Neuronal stem cell (in vitro differentiated cells): Measurements from ENCODE around the gene STX1B.

Experiments used
- DNase-seq: peaks from one replicate; pipeline ENCODE4 v3.0.0-alpha.2; 2013; ENCODE audit warnings: low spot score
- H2AFZ ChIP-seq: one replicate; pipeline ENCODE4 v1.6.1; 2013; ENCODE audit warnings: mild to moderate bottlenecking, low read length, inconsistent platforms
- H2AK5ac ChIP-seq: 2 replicates; pipeline ENCODE4 v1.6.1; 2013; ENCODE audit warnings: low read depth, mild to moderate bottlenecking, inconsistent platforms, low read length, moderate library complexity, mixed read lengths
- H2BK120ac ChIP-seq: 2 replicates; pipeline ENCODE4 v1.6.1; 2013; ENCODE audit warnings: low read depth, mild to moderate bottlenecking, inconsistent platforms, low read length, moderate library complexity, mixed read lengths
- H2BK12ac ChIP-seq: one replicate; pipeline ENCODE4 v1.6.1; 2013; ENCODE audit warnings: low read length, inconsistent platforms
- H2BK15ac ChIP-seq: 2 replicates; pipeline ENCODE4 v1.6.1; 2013; ENCODE audit warnings: mild to moderate bottlenecking, low read length, inconsistent platforms, mixed read lengths
- H2BK5ac ChIP-seq: one replicate; pipeline ENCODE4 v1.6.1; 2013; ENCODE audit warnings: inconsistent platforms, mild to moderate bottlenecking, low read length, moderate library complexity
- H3K14ac ChIP-seq: one replicate; pipeline ENCODE4 v1.6.1; 2013; ENCODE audit warnings: low read length, inconsistent platforms
- H3K18ac ChIP-seq: 2 replicates; pipeline ENCODE4 v1.6.1; 2013; ENCODE audit warnings: low read length, inconsistent platforms
- H3K23ac ChIP-seq: 2 replicates; pipeline ENCODE4 v1.6.1; 2013; ENCODE audit warnings: low read depth, mild to moderate bottlenecking, mixed read lengths, low read length, inconsistent platforms; ENCODE audit not compliant: poor library complexity
- H3K27ac ChIP-seq: replicated peaks from 3 replicates; pipeline ENCODE4 v1.5.1; 2013; ENCODE audit warnings: low read length, inconsistent platforms
- H3K27me3 ChIP-seq, 3 experiments: 2 replicates each; pipeline ENCODE4 v1.6.1; 2013; ENCODE audit warnings: low read length in 3 of 3, mild to moderate bottlenecking in 2 of 3, inconsistent platforms in 1 of 3, low read depth in 1 of 3, mixed read lengths in 1 of 3, moderate library complexity in 1 of 3; ENCODE audit not compliant: control insufficient read depth in 3 of 3, insufficient read depth in 3 of 3
- H3K36me3 ChIP-seq, 2 donors: replicated peaks in 1 of 2; 2 replicates each; pipeline ENCODE4 v1.6.1; 2013; ENCODE audit warnings: low read length in 2 of 2; ENCODE audit not compliant: control insufficient read depth in 2 of 2, insufficient read depth in 2 of 2
- H3K4ac ChIP-seq: 2 replicates; pipeline ENCODE4 v1.6.1; 2013; ENCODE audit warnings: inconsistent platforms, mild to moderate bottlenecking, low read length, moderate library complexity
- H3K4me1 ChIP-seq, 2 donors: 1 replicate in 1 of 2; 2 replicates in 1 of 2; pipeline ENCODE4 v1.6.1; 2013; ENCODE audit warnings: low read length in 2 of 2, low read depth in 1 of 2; ENCODE audit not compliant: control insufficient read depth in 2 of 2, insufficient read depth in 1 of 2
- H3K4me2 ChIP-seq: one replicate; pipeline ENCODE4 v1.6.1; 2013; ENCODE audit warnings: mild to moderate bottlenecking, low read length, inconsistent platforms; ENCODE audit not compliant: insufficient read depth, poor library complexity, severe bottlenecking
- H3K4me3 ChIP-seq, 2 donors: 2 replicates each; pipeline ENCODE4 v1.5.1; 2013; ENCODE audit warnings: low read length in 2 of 2, mild to moderate bottlenecking in 2 of 2, inconsistent platforms in 1 of 2, moderate library complexity in 1 of 2
- H3K79me1 ChIP-seq: one replicate; pipeline ENCODE4 v1.6.1; 2013; ENCODE audit warnings: low read depth, mild to moderate bottlenecking, inconsistent platforms, low read length, moderate library complexity
- H3K9ac ChIP-seq: one replicate; pipeline ENCODE4 v1.6.1; 2013; ENCODE audit warnings: mild to moderate bottlenecking, low read depth, low read length, inconsistent platforms; ENCODE audit not compliant: poor library complexity
- H3K9me3 ChIP-seq, 2 donors: replicated peaks in 1 of 2; 2 replicates each; pipeline versions ENCODE3 to v1.6.1; 2013; ENCODE audit warnings: low read length in 2 of 2, mild to moderate bottlenecking in 2 of 2, inconsistent platforms in 1 of 2, low read depth in 1 of 2, mixed read lengths in 1 of 2, moderate library complexity in 1 of 2; ENCODE audit not compliant: control insufficient read depth in 2 of 2, insufficient read depth in 1 of 2
- H4K8ac ChIP-seq: one replicate; pipeline ENCODE4 v1.6.1; 2013; ENCODE audit warnings: low read depth, mild to moderate bottlenecking, inconsistent platforms, low read length, moderate library complexity
- H4K91ac ChIP-seq: one replicate; pipeline ENCODE4 v1.6.1; 2013; ENCODE audit warnings: low read length, low read depth, mild to moderate bottlenecking, inconsistent platforms; ENCODE audit not compliant: poor library complexity
- WGBS, 2 donors: extraction: QIAGEN DNeasy Blood & Tissue Kit; methylation state at CpG; one replicate each; pipeline ENCODE4 v1.1.7; 2013; ENCODE audit warnings: missing lambda C conversion rate in 2 of 2, mixed read lengths in 1 of 2; ENCODE audit not compliant: insufficient read length in 2 of 2, insufficient replicate concordance in 1 of 2; ENCODE audit errors: extremely low coverage in 2 of 2; 5-methylcytosine and 5-hydroxymethylcytosine counted together

STX1B gene

GRCh38 chr16:30980023-30980371, 30.4 kb downstream of the STX1B start:
- Histone ChIP-seq H3K4me3 (no peak overlapping the region), H3K79me1 (peaks cover 5% of the 10 kb centered on the region), H3K18ac (no peak overlapping the region), H3K9ac (no peak overlapping the region), H2AK5ac (no peak overlapping the region), H3K23ac (no peak overlapping the region), H4K91ac (no peak overlapping the region), H3K4ac (no peak overlapping the region), H3K27ac (no peak overlapping the region), H2BK120ac (no peak overlapping the region), H3K9me3 (no peaks in the 10 kb centered on the region), H2BK15ac (no peak overlapping the region), H3K27me3 (no peaks in the 10 kb centered on the region), H3K14ac (no peak overlapping the region), H3K36me3 (peaks cover 59 to 91% of the 10 kb centered on the region in 2 donors), H4K8ac (no peak overlapping the region), H2AFZ (no peak overlapping the region), H2BK5ac (no peak overlapping the region), H3K4me1 (peaks cover 0 to under 1% of the 10 kb centered on the region in 2 donors), H2BK12ac (no peak overlapping the region), H3K4me2 (no peak overlapping the region)
- no CpG with 5 or more reads among the region's 15 CpGs for WGBS, 2 donors
- no peak for DNase-seq

- Histone ChIP-seq H3K23ac (no peak overlapping the region), H4K8ac (no peak overlapping the region), H3K14ac (peak overlapping the region; percentile 38), H3K9ac (no peak overlapping the region), H2AK5ac (no peak overlapping the region), H3K9me3 (no peaks in the 10 kb centered on the region), H3K18ac (no peak overlapping the region), H2BK15ac (no peak overlapping the region), H4K91ac (no peak overlapping the region), H3K4me2 (no peak overlapping the region), H2BK12ac (no peak overlapping the region), H2AFZ (no peak overlapping the region), H2BK5ac (no peak overlapping the region), H3K4me1 (no peaks in the 10 kb centered on the region), H3K36me3 (peaks cover 60 to 91% of the 10 kb centered on the region in 2 donors), H3K4ac (no peak overlapping the region), H3K27ac (no peak overlapping the region), H2BK120ac (no peak overlapping the region), H3K27me3 (no peaks in the 10 kb centered on the region), H3K4me3 (no peak overlapping the region), H3K79me1 (peaks cover 5% of the 10 kb centered on the region)
- no peak for DNase-seq
- WGBS, 2 donors: no CpG with 5 or more reads among the region's 62 CpGs
These were observed 31.0 kb downstream of the STX1B start for GRCh38 chr16:30979170-30980022.

DNA sequence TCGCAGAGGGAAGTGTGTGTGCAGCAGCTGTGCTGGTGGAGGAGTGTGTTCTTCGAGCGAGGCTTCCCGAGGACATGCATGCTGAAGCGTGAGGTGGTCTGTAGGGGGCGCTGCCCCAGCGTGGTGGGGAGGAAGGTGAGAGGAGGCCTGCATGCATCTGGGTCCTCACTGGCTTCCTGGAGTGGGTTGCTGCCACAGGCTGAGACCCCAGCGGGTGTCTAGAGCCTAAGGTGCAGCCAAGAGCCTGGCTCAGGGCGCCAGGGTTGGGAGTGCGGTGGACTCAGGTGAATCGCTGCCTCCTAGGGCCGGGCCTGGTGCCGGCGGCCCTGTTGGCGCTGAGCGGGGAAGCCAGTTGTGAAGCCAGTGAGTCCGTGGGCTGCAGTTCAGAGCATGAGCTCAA, 32.9 kb downstream of the STX1B start:
- Histone ChIP-seq H3K4me1 (no peaks in the 10 kb centered on the region), H3K9me3 (no peaks in the 10 kb centered on the region), H3K36me3 (peaks cover 69 to 91% of the 10 kb centered on the region in 2 donors), H4K8ac (no peak overlapping the region), H3K79me1 (peaks cover 3% of the 10 kb centered on the region), H3K27ac (no peak overlapping the region), H3K4ac (no peak overlapping the region), H2AFZ (no peak overlapping the region), H3K18ac (no peak overlapping the region), H3K23ac (no peak overlapping the region), H4K91ac (no peak overlapping the region), H3K9ac (no peak overlapping the region), H2BK5ac (no peak overlapping the region), H3K4me3 (no peak overlapping the region), H2BK12ac (no peak overlapping the region), H3K27me3 (no peaks in the 10 kb centered on the region), H2AK5ac (no peak overlapping the region), H2BK15ac (no peak overlapping the region), H3K14ac (no peak overlapping the region), H3K4me2 (no peak overlapping the region), H2BK120ac (no peak overlapping the region)
- no peak for DNase-seq
- WGBS, 2 donors: no CpG with 5 or more reads among the region's 17 CpGs

DNA sequence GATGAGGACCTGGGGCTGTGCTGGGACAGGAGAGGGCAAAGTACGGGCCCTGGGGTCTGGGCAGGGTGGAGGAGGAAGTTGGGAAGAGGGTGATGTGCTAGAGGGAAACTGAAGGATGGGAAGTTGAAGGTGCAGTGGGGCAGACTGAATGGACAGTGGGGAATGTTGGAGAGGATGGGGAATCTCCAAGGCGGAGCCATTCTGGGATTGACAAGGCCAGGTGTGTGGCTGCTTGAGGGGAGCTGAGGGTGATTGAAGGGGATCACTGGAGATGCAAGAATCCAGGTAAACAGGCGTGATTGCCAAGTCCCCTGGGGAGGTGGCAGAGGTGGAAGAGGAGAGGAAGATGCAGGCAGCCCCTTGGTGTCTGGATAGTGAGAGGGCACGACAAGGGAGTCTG, 34.0 kb downstream of the STX1B start:
- Histone ChIP-seq H3K4me3 (no peak overlapping the region), H3K9me3 (no peaks in the 10 kb centered on the region), H3K27me3 (no peaks in the 10 kb centered on the region), H4K8ac (no peak overlapping the region), H3K9ac (no peak overlapping the region), H2AK5ac (no peak overlapping the region), H4K91ac (no peak overlapping the region), H2AFZ (no peak overlapping the region), H2BK12ac (no peak overlapping the region), H3K79me1 (peaks cover 3% of the 10 kb centered on the region), H3K4me1 (no peaks in the 10 kb centered on the region), H3K4me2 (no peak overlapping the region), H2BK5ac (no peak overlapping the region), H2BK15ac (no peak overlapping the region), H3K27ac (no peak overlapping the region), H3K4ac (no peak overlapping the region), H3K14ac (no peak overlapping the region), H2BK120ac (no peak overlapping the region), H3K23ac (no peak overlapping the region), H3K18ac (no peak overlapping the region), H3K36me3 (peaks cover 71 to 94% of the 10 kb centered on the region in 2 donors)
- no CpG with 5 or more reads among the region's 4 CpGs for WGBS, 2 donors
- DNase-seq: no peak
